GM12874 (cell line): ENCODE data around the gene CCDC180.

ENCODE experiments used
- CTCF ChIP-seq: IDR thresholded peaks from 2 replicates; pipeline ENCODE4 v1.5.1; 2011; ENCODE audit warnings: low read depth, mild to moderate bottlenecking, control low read depth, low read length, moderate library complexity; ENCODE audit not compliant: insufficient read depth

The CCDC180 gene

GRCh38 chr9:97348871-97349270 lies 41.4 kb downstream of the CCDC180 start:
- no peak for TF ChIP-seq CTCF

- no peak for TF ChIP-seq CTCF
Measured at GRCh38 chr9:97349400-97349799, 41.9 kb downstream of the CCDC180 start.

GRCh38 chr9:97354637-97355036 lies 47.2 kb downstream of the CCDC180 start:
- no peak for TF ChIP-seq CTCF

- no peak for TF ChIP-seq CTCF
Measured at GRCh38 chr9:97357056-97357455, 49.6 kb downstream of the CCDC180 start.
